Keratinocyte (primary cell): Measurements from ENCODE around the gene DPYSL5. TPM values are rescaled to one million over a fixed set of nuclear protein-coding genes. Genes with fewer than 3 reads are reported as not detected.

Source experiments
- DNase-seq: peaks from one replicate; pipeline ENCODE4 v3.0.0-alpha.2; 2011; ENCODE audit warnings: low read depth, missing footprints, low spot score
- FAIRE-seq: peaks from 2 replicates; lab custom pipeline; 2011; peaks lifted over from hg19 to GRCh38; lab: Jason Lieb, UNC
- H2AFZ ChIP-seq: 2 replicates; pipeline ENCODE4 v1.6.0; 2012; ENCODE audit warnings: low read length, control low read depth, inconsistent platforms; ENCODE audit not compliant: control insufficient read depth
- H3K27ac ChIP-seq: 2 replicates; pipeline ENCODE4 v1.5.1; 2011; ENCODE audit warnings: low read length; ENCODE audit not compliant: control insufficient read depth, insufficient read depth
- H3K27me3 ChIP-seq: 3 replicates; pipeline ENCODE4 v1.6.0; 2011; ENCODE audit warnings: low read length; ENCODE audit not compliant: control insufficient read depth, insufficient read depth; ENCODE audit errors: extremely low read depth
- H3K36me3 ChIP-seq, 2 experiments: 2 replicates in 1 of 2; 3 replicates in 1 of 2; pipeline ENCODE4 v1.5.1; 2011; ENCODE audit warnings: low read length in 2 of 2, mild to moderate bottlenecking in 1 of 2; ENCODE audit not compliant: control insufficient read depth in 2 of 2, insufficient read depth in 2 of 2; ENCODE audit errors: extremely low read depth in 1 of 2
- H3K4me1 ChIP-seq: 3 replicates; pipeline ENCODE4 v1.5.1; 2011; ENCODE audit warnings: low read length; ENCODE audit not compliant: control insufficient read depth, insufficient read depth; ENCODE audit errors: extremely low read depth
- H3K4me2 ChIP-seq: 3 replicates; pipeline ENCODE4 v1.6.0; 2011; ENCODE audit warnings: low read depth, low read length; ENCODE audit not compliant: control insufficient read depth, insufficient read depth; ENCODE audit errors: extremely low read depth
- H3K4me3 ChIP-seq, 3 experiments: fragments of 200-600 bp in 1 of 3; sonication (generic) in 1 of 3; 2 replicates in 2 of 3; 3 replicates in 1 of 3; pipeline ENCODE4 v1.5.1; 2011 to 2016; ENCODE audit warnings: low read length in 3 of 3, mild to moderate bottlenecking in 3 of 3, control low read depth in 2 of 3, inconsistent platforms in 1 of 3, low read depth in 1 of 3, mixed read lengths in 1 of 3, mixed run types in 1 of 3, moderate library complexity in 1 of 3; ENCODE audit not compliant: control insufficient read depth in 2 of 3, insufficient read depth in 2 of 3; ENCODE audit errors: extremely low read depth in 1 of 3
- H3K79me2 ChIP-seq: 2 replicates; pipeline ENCODE4 v1.6.0; 2012; ENCODE audit warnings: low read length; ENCODE audit not compliant: control insufficient read depth, insufficient read depth
- H3K9ac ChIP-seq: 3 replicates; pipeline ENCODE4 v1.6.0; 2011; ENCODE audit warnings: low read length; ENCODE audit not compliant: control insufficient read depth, insufficient read depth; ENCODE audit errors: extremely low read depth
- H3K9me1 ChIP-seq: 3 replicates; pipeline ENCODE4 v1.6.0; 2011; ENCODE audit warnings: low read length; ENCODE audit not compliant: control insufficient read depth, insufficient read depth; ENCODE audit errors: extremely low read depth
- H3K9me3 ChIP-seq: 2 replicates; pipeline ENCODE4 v1.5.1; 2012; ENCODE audit warnings: low read depth, low read length; ENCODE audit not compliant: control insufficient read depth
- H4K20me1 ChIP-seq: 3 replicates; pipeline ENCODE4 v1.6.0; 2011; ENCODE audit warnings: low read length; ENCODE audit not compliant: control insufficient read depth, insufficient read depth; ENCODE audit errors: extremely low read depth
- CTCF ChIP-seq, 3 experiments: IDR thresholded peaks in 1 of 3; conservative IDR thresholded peaks in 1 of 3; optimal IDR thresholded peaks in 1 of 3; 2 replicates in 2 of 3; 3 replicates in 1 of 3; pipeline versions ENCODE3 to v1.5.1; 2011; ENCODE audit warnings: low read length in 3 of 3, mild to moderate bottlenecking in 3 of 3, moderate library complexity in 2 of 3, control low read depth in 1 of 3, inconsistent platforms in 1 of 3; ENCODE audit not compliant: insufficient read depth in 2 of 3; ENCODE audit errors: extremely low read depth in 1 of 3
- EZH2 ChIP-seq: IDR thresholded peaks from one replicate; pipeline ENCODE4 v1.6.1; 2012; ENCODE audit warnings: inconsistent platforms, mild to moderate bottlenecking, low read length, moderate library complexity
- dilution Hi-C: fragments of 300-500 bp; cut with MboI; formaldehyde crosslinking; loops from one replicate; pipeline ENCODE4 v1.7.0; 2020; ENCODE audit warnings: low sequenced_read_pairs; ENCODE audit not compliant: extremely low pct_ligation_motif_present
- polyA plus RNA-seq, 5 experiments: library from polyadenylated mRNA; depleted of rRNA in 3 of 5; stranded (reverse) in 3 of 5; stranded (forward) in 1 of 5; unstranded in 1 of 5; fragments of >200 nt; gene quantifications; 1 replicate in 1 of 5; 2 replicates in 3 of 5; 3 replicates in 1 of 5; pipeline versions ENCODE4 v1.2.1 to v1.2.3, GENCODE V29; 2011 to 2012; ENCODE audit warnings: missing spikeins in 2 of 5, low read depth in 1 of 5, low replicate concordance in 1 of 5

Gene DPYSL5
- polyA plus RNA-seq, 1 donor (not counting 4 experiments of a cell fraction or from before 2014, with no cell fraction given), result not detected

GRCh38 chr2:26816893-26817292 is 31.0 kb upstream of the DPYSL5 start:
- H3K79me2 ChIP-seq, result no peaks in the 10 kb centered on the region
- no peaks in the 10 kb centered on the region for H3K9me1 ChIP-seq
- no peaks in the 10 kb centered on the region for H3K4me1 ChIP-seq
- FAIRE-seq (no peak), DNase-seq (no peak)
- H3K4me3 ChIP-seq, result no peak overlapping the region
- TF ChIP-seq CTCF (optimal IDR thresholded peaks at IDR 0.05 in 1 of 3, IDR thresholded peaks at IDR 0.05 in 1 of 3, conservative IDR thresholded peaks at IDR 0.05 in 1 of 3; ENCODE audit: extremely low read depth in 1 of 3, insufficient read depth in 2 of 3, low read length in 3 of 3) (no peak), EZH2 (no peak)
- peaks cover 4% of the 10 kb centered on the region for H3K27me3 ChIP-seq
- H3K4me2 ChIP-seq, result no peak overlapping the region
- dilution Hi-C loops, result no loop called here
- no peak overlapping the region for H3K27ac ChIP-seq
- no peaks in the 10 kb centered on the region for H4K20me1 ChIP-seq
- H3K9me3 ChIP-seq, result no peaks in the 10 kb centered on the region
- H2AFZ ChIP-seq, result no peak overlapping the region
- H3K36me3 ChIP-seq, result no peaks in the 10 kb centered on the region
- H3K9ac ChIP-seq, result no peak overlapping the region

- peaks cover 4% of the 10 kb centered on the region for H3K27me3 ChIP-seq
Observed at GRCh38 chr2:26818255-26818654, 29.7 kb upstream of the DPYSL5 start.

More at GRCh38 chr2:26818255-26818654, 29.7 kb upstream of the DPYSL5 start:
- Histone ChIP-seq H2AFZ (no peak overlapping the region), H3K4me1 (no peaks in the 10 kb centered on the region), H3K27ac (no peak overlapping the region), H3K36me3 (no peaks in the 10 kb centered on the region), H3K9me1 (no peaks in the 10 kb centered on the region), H4K20me1 (no peaks in the 10 kb centered on the region), H3K9me3 (no peaks in the 10 kb centered on the region), H3K9ac (no peak overlapping the region), H3K79me2 (no peaks in the 10 kb centered on the region), H3K4me2 (no peak overlapping the region), H3K4me3 (no peak overlapping the region)
- dilution Hi-C loops, result no loop called here
- DNase-seq (no peak), FAIRE-seq (no peak)
- TF ChIP-seq EZH2, result no peak
- no peak for TF ChIP-seq CTCF (optimal IDR thresholded peaks at IDR 0.05 in 1 of 3, IDR thresholded peaks at IDR 0.05 in 1 of 3, conservative IDR thresholded peaks at IDR 0.05 in 1 of 3; ENCODE audit: extremely low read depth in 1 of 3, insufficient read depth in 2 of 3, low read length in 3 of 3)
